ENCODE data around the gene RASSF5. TPM values are rescaled to one million over a fixed set of nuclear protein-coding genes. Genes with fewer than 3 reads are reported as not detected.
A peak's percentile ranks its signal among the peaks of the same experiment; 100 is the strongest.

The RASSF5 gene
- total RNA-seq, 1 experiment from 2014 or later, result 4.1 TPM

DNA sequence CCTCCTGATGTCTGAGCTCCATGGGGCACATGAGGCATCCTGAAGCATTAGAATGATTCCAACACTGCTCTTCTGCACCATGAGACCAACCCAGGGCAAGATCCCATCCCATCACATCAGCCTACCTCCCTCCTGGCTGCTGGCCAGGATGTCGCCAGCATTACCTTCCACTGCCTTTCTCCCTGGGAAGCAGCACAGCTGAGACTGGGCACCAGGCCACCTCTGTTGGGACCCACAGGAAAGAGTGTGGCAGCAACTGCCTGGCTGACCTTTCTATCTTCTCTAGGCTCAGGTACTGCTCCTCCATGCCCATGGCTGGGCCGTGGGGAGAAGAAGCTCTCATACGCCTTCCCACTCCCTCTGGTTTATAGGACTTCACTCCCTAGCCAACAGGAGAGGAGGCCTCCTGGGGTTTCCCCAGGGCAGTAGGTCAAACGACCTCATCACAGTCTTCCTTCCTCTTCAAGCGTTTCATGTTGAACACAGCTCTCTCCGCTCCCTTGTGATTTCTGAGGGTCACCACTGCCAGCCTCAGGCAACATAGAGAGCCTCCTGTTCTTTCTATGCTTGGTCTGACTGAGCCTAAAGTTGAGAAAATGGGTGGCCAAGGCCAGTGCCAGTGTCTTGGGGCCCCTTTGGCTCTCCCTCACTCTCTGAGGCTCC is 11.1 kb upstream of the RASSF5 start:
- peak; percentile 60 for DNase-seq (ENCODE audit: low read depth)

DNA sequence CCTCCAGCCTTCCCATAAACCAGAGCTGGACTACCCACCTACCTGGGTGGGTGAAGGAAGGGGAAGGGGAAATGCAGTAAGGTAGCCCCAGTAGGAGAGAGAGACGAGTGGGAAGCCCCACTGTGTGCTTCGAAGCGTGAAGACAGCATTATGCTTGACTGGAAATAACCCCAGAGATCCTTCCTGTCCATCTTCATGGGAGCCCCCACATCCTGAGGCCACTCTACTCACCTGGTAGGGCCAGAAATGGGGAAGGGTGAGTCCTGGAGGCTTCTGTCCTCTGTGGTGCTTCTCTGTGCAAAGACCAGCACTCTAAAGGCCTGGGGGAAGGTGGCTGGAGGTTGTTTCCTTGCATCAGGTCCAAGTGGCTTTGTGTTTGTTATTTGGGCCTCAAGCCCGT is 10.0 kb upstream of the RASSF5 start:
- DNase-seq (ENCODE audit: low read depth), result no peak

- no peak for DNase-seq (ENCODE audit: low read depth)
Observed at GRCh38 chr1:206497774-206498173, 9.6 kb upstream of the RASSF5 start.

- DNase-seq (ENCODE audit: low read depth), result peak; percentile 57
Observed at GRCh38 chr1:206498685-206499084, 8.6 kb upstream of the RASSF5 start.

DNA sequence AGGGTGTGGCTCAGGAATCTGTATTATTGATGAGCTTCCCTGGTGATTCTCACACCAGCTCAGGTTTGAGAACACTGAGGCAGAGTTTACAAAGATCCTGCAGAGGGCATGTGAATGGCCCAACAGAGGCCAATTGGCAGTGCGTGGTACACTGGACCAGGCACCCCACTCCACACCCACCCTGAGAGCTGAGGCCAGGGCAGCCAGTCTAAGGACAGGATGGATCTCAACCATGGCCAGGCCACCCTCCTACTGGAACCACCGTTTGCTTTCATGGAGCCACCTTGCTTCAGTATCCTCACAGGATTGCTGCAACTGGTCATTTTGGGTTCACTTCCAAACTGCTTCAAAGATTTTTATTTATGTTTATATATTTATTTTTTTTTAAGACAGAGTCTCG is 7.3 kb upstream of the RASSF5 start:
- no peak for DNase-seq (ENCODE audit: low read depth)

DNA sequence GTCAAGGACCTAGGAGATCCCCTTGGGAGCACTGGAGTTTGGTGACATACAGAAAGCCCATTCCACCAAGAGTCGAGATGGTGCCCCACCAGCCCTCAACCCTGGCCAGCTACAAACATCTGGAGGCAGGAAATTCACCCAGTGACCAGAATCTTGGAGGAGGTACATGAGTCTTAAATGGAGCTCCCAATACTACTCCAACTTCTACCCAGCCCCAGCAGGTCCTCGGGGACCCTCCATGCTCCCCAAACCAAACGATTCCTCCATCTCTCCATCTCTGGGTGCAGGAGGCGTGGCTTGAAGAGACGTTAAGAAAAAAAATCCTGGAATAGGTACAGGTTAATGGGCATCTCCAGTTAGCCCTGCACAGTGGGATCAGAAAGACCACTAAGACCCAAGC is 5.5 kb upstream of the RASSF5 start:
- no peak for DNase-seq (ENCODE audit: low read depth)

- no peak for DNase-seq (ENCODE audit: low read depth)
Observed at GRCh38 chr1:206502403-206502802, 4.9 kb upstream of the RASSF5 start.

DNA sequence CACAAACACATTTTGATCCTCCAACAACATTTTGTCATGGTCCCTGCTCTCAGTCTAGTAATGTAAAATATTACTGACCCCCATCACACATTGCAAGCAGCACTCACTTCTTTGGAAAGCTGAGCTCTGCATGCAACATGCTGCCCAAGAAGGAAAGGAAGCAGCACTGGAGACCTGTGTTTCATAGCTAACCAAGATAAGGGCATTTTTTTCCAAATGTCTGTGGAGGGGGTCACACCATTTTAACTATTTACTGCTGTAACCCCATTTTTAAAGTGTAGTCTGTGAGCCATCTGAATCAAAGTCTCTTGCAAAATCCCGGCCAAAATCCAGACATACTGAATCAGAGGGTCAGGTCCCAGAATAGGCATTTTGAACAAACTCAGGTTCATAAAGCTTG is 4.5 kb upstream of the RASSF5 start:
- no peak for DNase-seq (ENCODE audit: low read depth)

DNA sequence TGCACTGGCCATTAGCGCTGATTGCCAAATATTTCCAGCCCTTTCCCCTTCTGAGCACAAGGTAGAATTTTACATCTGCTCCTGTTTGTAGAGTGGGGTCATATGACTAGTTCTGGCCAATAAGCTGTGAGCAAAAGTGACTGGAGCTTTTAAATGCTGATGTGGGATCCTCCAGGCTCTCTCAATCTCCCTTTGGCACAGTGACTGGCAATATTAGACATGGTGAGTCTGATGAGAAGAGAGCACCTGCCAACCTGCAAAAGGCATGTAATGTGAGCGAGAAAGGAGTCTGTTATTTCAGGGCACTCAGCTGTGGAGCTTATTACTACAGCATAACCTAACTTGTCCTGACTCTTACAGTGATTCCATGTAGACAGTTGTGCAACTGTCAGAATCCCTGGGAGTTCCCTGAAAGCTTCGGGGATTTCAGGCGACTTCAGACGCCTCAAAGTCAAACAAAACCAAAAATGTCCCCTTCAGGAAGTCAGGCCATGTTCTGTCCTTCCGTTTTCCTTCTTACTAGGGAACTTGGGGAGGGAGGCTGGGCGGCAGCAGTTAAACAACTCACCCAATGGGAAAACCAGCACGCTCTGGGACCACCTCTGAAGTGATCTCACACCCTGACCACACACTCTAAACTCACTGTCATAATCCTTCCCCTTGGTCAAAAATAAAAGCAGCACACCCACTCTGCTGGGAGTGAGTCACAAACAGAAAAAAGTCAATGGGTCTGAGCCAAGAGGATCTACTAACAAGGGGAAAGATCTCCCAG is 3.6 kb upstream of the RASSF5 start:
- DNase-seq (ENCODE audit: low read depth), result peak; percentile 100

DNA sequence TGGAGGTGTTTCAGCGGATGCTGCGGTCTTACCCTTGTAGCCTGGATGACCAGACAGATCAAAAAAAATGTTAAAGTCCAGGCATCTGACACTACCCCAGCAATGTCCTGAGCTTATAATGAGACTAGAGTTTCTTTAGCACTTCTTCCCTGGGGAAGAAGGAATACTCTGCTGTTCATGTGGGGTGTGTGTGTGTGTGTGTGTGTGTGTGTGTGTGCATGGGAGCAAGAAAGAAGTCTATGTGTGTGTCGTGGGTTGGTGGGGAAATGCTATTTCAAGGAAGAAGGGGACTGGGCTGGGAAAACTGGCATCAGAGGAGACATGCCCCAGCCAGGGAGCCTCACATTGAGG is 3.0 kb upstream of the RASSF5 start:
- DNase-seq (ENCODE audit: low read depth), result no peak

DNA sequence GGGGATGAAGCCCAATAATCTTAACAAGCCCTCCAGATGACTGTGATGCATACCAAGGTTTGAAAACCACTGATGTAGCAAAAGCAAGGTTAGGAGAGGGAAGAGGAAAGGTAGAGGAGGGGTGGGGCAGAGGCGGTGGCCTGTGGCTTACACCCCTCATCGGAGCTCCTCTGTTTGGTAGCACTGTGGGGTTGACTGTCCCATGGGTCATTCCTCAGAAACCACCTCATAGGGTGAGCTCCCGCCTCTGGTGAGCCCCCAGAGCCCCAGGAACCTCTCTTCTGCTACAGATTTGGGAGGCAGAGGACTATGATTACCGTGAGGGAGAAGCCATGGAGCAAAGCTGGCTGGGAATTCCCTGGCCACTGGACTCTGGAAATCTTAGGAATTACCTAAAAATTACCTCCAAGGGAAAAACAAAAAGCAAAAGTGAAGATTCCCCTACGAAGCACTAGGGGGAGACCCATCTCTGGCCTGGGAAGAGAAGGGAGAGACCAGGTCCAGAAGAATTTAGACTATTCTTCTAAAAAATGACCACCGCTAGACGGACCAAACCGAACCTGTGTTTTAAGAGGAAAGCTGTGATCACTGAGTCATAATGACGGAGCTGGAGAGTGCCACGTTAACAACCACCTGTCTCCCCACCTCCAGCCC is 1.5 kb upstream of the RASSF5 start:
- peak; percentile 64 for DNase-seq (ENCODE audit: low read depth)

- no peak for DNase-seq (ENCODE audit: low read depth)
Observed at GRCh38 chr1:206506405-206507283, 687 bp upstream of the RASSF5 start.

DNA sequence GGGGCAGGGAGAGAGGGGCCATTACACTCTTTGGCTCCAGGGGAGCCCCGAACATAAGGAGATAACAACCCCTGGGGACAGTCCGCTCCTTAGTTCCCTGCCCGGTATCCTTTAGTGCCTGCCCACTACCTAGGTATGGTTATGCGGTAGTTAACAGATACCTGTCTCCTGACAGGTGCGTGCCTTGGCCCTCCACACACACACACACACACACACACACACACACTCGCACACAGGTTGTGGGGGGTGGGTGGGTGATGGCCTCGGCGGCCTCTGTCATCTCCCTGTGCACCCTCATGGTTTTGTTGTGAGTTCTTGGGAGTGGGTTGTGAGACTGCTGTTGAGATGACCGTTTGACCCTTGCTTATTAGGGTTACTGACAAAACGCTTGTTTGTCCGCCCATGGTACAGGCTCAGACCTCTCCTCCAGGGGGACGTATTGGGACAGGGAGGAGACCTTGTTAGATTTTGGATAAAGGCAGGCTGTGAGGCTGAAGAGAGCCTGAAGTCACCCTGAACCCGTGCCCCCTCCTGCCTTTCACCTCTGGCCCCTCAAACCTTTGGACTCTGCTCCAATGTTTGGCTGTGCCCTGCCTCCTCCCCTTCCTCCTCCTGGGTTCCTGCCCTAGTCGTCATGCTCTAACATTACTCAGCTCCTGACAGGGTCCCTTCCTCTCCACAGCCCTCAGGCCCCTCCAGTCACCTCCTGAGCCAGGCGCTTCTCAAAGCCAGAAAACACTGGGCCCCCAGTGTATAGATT is 979 bp downstream of the RASSF5 start:
- DNase-seq (ENCODE audit: low read depth), result no peak

GRCh38 chr1:206508956-206509355 is 1.6 kb downstream of the RASSF5 start:
- no peak for DNase-seq (ENCODE audit: low read depth)

DNA sequence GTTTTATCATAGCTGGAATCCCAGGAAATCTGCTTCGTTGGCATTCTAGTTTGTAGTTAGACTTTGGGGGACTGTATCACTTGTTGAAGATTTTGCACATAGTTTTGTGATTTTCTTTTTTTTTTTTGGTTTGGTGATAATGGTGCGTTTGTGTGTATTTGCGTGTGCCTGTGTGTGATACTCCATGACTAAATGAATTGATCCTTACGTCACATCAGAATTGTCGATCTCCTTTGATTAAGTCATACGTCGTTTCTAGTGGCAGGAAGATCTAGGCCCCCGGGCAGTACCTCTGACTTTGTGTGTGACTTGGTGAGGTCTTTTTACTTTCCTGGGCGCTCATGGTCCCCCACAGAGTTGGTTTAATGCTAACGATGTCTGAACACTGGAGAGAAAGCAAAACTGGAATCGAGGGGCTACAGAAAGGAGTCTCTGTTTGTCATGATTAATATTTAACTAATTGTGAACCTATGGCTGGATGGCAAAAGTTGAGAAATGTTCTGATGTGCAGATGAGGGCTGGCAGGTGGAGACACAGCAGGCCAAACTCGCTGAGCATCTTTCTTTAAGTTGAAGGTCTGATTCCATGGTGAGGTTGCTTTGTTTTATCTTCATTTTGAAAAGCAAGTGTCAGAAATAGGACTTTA is 2.4 kb downstream of the RASSF5 start:
- DNase-seq (ENCODE audit: low read depth), result no peak

DNA sequence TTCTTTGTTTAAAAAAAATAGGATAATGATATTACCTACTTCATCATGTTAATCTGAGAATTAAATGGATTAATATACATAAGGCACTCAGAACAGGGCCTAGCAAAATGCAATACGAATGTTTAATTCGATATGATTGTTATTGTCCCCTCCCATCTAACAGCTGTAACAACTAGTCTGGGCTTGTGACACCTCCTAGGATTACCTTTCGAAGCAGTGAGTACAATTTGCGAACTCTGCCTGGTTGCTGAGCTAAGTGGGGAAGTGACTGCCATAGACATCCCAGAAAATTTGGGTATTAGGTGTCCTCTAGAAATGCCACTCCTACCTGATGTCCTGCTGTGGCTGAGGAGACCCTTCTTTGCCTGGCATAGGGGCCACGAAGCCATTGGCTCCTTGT is 3.0 kb downstream of the RASSF5 start:
- no peak for DNase-seq (ENCODE audit: low read depth)

DNA sequence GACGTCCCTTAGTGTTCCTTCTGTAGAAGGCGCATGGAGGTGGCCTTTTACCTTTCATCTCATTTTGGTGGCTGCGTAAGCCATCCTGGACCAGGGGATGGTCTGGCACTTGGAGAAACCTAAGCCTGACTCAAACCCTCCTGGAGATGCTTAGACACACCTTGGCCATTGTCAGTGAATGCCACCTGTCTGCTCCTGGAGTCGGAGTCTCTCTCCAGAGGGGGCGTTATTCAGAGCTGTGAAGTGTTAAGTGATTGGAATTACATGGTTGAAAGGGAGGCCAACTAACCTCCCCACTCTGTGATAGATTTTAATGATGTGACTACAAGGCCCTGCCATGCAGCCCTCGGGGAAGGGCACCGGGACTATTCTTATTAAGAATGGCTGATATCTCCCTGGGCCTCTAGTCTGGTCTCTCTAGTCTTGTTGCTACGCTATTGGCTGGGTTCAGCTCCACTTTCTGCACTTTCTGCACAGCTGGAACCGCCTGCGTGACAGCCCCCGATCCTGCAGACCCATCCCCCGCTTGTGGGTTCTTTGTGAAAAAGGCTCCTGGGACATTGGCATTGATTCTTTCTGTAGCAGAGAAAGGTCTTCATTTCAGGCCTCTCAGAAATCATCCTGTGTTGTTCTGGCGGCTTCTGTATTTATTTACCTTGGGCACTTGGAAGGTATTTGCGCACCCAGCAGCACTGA is 4.2 kb downstream of the RASSF5 start:
- DNase-seq (ENCODE audit: low read depth), result no peak

GRCh38 chr1:206512058-206512850 is 4.9 kb downstream of the RASSF5 start:
- no peak for DNase-seq (ENCODE audit: low read depth)

- DNase-seq (ENCODE audit: low read depth), result no peak
Observed at GRCh38 chr1:206512851-206513180, 5.5 kb downstream of the RASSF5 start.
